ENCODE data around the gene GNS. TPM values are rescaled to one million over a fixed set of nuclear protein-coding genes. Genes with fewer than 3 reads are reported as not detected.

GNS gene
- total and polyA plus RNA-seq, 2 of the 13 experiments (the other 11 are each of a cell fraction or from before 2014, with no cell fraction given), result 49.8 to 51.0 TPM

DNA sequence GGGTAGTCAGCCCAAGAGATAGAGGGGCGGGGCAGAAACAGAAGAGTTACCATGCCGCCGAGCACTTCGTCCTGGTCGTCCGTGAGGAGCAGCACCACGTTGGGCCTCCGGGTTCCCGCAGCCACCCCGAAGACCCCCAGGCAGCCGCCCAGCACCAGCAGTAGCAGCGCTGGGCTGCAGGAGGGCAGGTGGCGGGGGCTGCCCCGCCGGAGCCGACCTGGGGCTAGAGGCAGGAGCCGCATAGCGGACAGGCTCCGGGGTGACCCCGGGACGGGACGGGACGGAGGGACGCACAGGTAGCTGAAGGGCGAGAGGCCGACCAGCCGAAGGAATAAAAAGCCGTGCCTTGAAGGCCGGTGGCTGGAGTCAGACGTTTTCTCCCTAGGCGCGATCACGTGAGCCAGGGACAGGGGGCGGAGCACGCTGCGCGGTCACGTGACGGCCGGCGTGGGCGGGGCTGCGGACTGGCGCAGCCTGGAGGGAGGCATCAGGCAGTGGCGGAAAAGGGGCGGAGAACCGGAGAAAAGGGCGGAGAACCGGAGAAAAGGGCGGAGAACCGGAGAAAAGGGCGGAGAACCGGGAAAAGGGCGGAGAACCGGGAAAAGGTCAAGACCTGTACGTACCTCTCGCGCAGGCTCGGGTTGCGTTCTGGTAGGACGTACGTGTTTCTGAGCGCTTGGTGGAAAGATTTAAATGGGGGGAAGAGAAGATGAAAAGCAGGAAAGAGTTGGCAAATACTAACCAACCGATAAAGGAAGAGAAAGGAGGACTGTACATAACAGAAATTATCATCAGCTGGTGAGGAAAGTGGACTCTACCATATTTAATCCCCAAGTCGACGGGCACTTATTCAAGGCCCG, at the start of gene GNS (continued):
- TF ChIP-seq FOSL1 (CRISPR knock-in tag; IDR thresholded peaks at IDR 0.05; ENCODE audit: borderline replicate concordance) (no peak), SALL2 (CRISPR knock-in tag; IDR thresholded peaks at IDR 0.05) (peak; percentile 60), JUNB (CRISPR knock-in tag; IDR thresholded peaks at IDR 0.05; ENCODE audit: borderline replicate concordance) (no peak), ZFY (CRISPR knock-in tag; IDR thresholded peaks at IDR 0.05) (peak; percentile 73), ZKSCAN1 (IDR thresholded peaks at IDR 0.05; ENCODE audit: low read length) (no peak), GATAD1 (CRISPR knock-in tag; IDR thresholded peaks at IDR 0.05) (peak; percentile 94), SRSF9 (IDR thresholded peaks at IDR 0.05; ENCODE audit: borderline replicate concordance, insufficient read depth, low read depth, low read length, poor library complexity, severe bottlenecking) (no peak), ZC3H13 (CRISPR knock-in tag; IDR thresholded peaks at IDR 0.05) (no peak), SALL1 (CRISPR knock-in tag; IDR thresholded peaks at IDR 0.05) (peak; percentile 82), ERF (CRISPR knock-in tag; IDR thresholded peaks at IDR 0.05) (peak; percentile 43; the same call in 1 of the 2 replicates), BRCA1 (CRISPR knock-in tag; IDR thresholded peaks at IDR 0.05) (peak; percentile 61; the same call in 1 of the 2 replicates), SP1 (IDR thresholded peaks at IDR 0.05) (no peak), SP1 (CRISPR knock-in tag; IDR thresholded peaks at IDR 0.05) (peak; percentile 97), ZNF451 (CRISPR knock-in tag; IDR thresholded peaks at IDR 0.05) (no peak; the same call in 1 of the 2 replicates), ZNF616 (CRISPR knock-in tag; IDR thresholded peaks at IDR 0.05; ENCODE audit: low read depth) (no peak; the same call in 1 of the 2 replicates), WIZ (CRISPR knock-in tag; IDR thresholded peaks at IDR 0.05) (no peak), ZEB1 (IDR thresholded peaks at IDR 0.05; ENCODE audit: insufficient replicate concordance, low read depth) (no peak), CHCHD3 (CRISPR knock-in tag; IDR thresholded peaks at IDR 0.05) (no peak), ZNF335 (CRISPR knock-in tag; IDR thresholded peaks at IDR 0.05) (no peak), TRIM24 (CRISPR knock-in tag; IDR thresholded peaks at IDR 0.05) (no peak), HNRNPUL1 (IDR thresholded peaks at IDR 0.05; ENCODE audit: low read depth, low read length) (no peak), ZFP1 (CRISPR knock-in tag; IDR thresholded peaks at IDR 0.05) (no peak), ZNF749 (CRISPR knock-in tag; IDR thresholded peaks at IDR 0.05; ENCODE audit: borderline replicate concordance) (no peak), CBFB (CRISPR knock-in tag; IDR thresholded peaks at IDR 0.05) (no peak), MZF1 (CRISPR knock-in tag; IDR thresholded peaks at IDR 0.05; ENCODE audit: borderline replicate concordance) (no peak), MBNL3 (CRISPR knock-in tag; conservative IDR thresholded peaks at IDR 0.05) (0 out of 2 replicates have a peak, but pooled peaks have one; percentile 35), SOX5 (CRISPR knock-in tag; IDR thresholded peaks at IDR 0.05; ENCODE audit: borderline replicate concordance) (no peak; the same call in 1 of the 2 replicates), ZFP36 (IDR thresholded peaks at IDR 0.05; ENCODE audit: borderline replicate concordance, low read depth, low read length, partially characterized antibody) (no peak)
- TF ChIP-seq, protein P1, sequence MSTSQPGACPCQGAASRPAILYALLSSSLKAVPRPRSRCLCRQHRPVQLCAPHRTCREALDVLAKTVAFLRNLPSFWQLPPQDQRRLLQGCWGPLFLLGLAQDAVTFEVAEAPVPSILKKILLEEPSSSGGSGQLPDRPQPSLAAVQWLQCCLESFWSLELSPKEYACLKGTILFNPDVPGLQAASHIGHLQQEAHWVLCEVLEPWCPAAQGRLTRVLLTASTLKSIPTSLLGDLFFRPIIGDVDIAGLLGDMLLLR (CRISPR knock-in tag; IDR thresholded peaks at IDR 0.05), result no peak; the same call in 1 of the 2 replicates
- TF ChIP-seq, protein P2, sequence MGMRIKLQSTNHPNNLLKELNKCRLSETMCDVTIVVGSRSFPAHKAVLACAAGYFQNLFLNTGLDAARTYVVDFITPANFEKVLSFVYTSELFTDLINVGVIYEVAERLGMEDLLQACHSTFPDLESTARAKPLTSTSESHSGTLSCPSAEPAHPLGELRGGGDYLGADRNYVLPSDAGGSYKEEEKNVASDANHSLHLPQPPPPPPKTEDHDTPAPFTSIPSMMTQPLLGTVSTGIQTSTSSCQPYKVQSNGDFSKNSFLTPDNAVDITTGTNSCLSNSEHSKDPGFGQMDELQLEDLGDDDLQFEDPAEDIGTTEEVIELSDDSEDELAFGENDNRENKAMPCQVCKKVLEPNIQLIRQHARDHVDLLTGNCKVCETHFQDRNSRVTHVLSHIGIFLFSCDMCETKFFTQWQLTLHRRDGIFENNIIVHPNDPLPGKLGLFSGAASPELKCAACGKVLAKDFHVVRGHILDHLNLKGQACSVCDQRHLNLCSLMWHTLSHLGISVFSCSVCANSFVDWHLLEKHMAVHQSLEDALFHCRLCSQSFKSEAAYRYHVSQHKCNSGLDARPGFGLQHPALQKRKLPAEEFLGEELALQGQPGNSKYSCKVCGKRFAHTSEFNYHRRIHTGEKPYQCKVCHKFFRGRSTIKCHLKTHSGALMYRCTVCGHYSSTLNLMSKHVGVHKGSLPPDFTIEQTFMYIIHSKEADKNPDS (CRISPR knock-in tag; IDR thresholded peaks at IDR 0.05), result peak; percentile 63; the same call in 1 of the 2 replicates

Measured in HepG2 (cell line).